ENCODE measurements around the gene APOA4.
"Not testable (repeated sequence)": the region's sequence is repeated elsewhere in the genome, so short reads cannot be mapped to it uniquely, and the experiment has no call there.

GRCh38 chr11:116801662-116802061 is 21.4 kb downstream of the APOA4 start:
- TF ChIP-seq CTCF, POLR2A, EP300, POLR2AphosphoS5 (IDR thresholded peaks at IDR 0.05): not testable (repeated sequence)

All from suprapubic skin (tissue), 4 donors.